ENCODE data around the gene KIR2DL4. TPM values are rescaled to one million over a fixed set of nuclear protein-coding genes. Genes with fewer than 3 reads are reported as not detected.

The KIR2DL4 gene
- total RNA-seq (2022; extraction: Qiagen RNA extraction; ENCODE audit: low read depth): not detected in 5 replicates

GRCh38 chr19:54803410-54803809 is at the start of gene KIR2DL4:
Gene KIR2DL4, plus strand, starts transcription at chr19:54803610. Its CDS starts 42 bp downstream, at chr19:54803652.

GRCh38 chr19:54769646-54770045 is 33.8 kb upstream of the KIR2DL4 start, which contains the start of gene KIR2DL1:
Gene KIR2DL1, plus strand, starts transcription at chr19:54769793. Its CDS starts 58 bp downstream, at chr19:54769851.

GRCh38 chr19:54816251-54816650 is 12.8 kb downstream of the KIR2DL4 start, which contains the start of gene KIR3DL1:
Gene KIR3DL1, plus strand, starts transcription at chr19:54816468.

GRCh38 chr19:54832496-54832895 is 29.1 kb downstream of the KIR2DL4 start, which contains the start of gene KIR2DS4:
Gene KIR2DS4, plus strand, starts transcription at chr19:54832676.

GRCh38 chr19:54850061-54850640 is 46.7 kb downstream of the KIR2DL4 start, which contains the start of gene KIR3DL2:
Gene KIR3DL2, plus strand, starts transcription at chr19:54850443. Its CDS starts 33 bp downstream, at chr19:54850476.

Other genes starting within 250 kb of the KIR2DL4 start
- 0.09 TPM in 1 of 5 replicates, not detected in the others for gene LILRA2, start 229.8 kb upstream of the KIR2DL4 start, total RNA-seq (2022; extraction: Qiagen RNA extraction; ENCODE audit: low read depth)
- gene LILRA1, start 210.0 kb upstream of the KIR2DL4 start, total RNA-seq (2022; extraction: Qiagen RNA extraction; ENCODE audit: low read depth): not detected in 5 replicates
- 0.07 TPM in 1 of 5 replicates, not detected in the others for gene LILRB1, start 173.1 kb upstream of the KIR2DL4 start, total RNA-seq (2022; extraction: Qiagen RNA extraction; ENCODE audit: low read depth)
- gene LILRB4, start 140.6 kb upstream of the KIR2DL4 start, total RNA-seq (2022; extraction: Qiagen RNA extraction; ENCODE audit: low read depth): not detected in 5 replicates
- gene KIR3DL3, start 79.2 kb upstream of the KIR2DL4 start, total RNA-seq (2022; extraction: Qiagen RNA extraction; ENCODE audit: low read depth): not detected in 5 replicates
- not detected in 5 replicates for gene KIR2DL3, start 65.1 kb upstream of the KIR2DL4 start, total RNA-seq (2022; extraction: Qiagen RNA extraction; ENCODE audit: low read depth)
- gene KIR2DL1, start 33.8 kb upstream of the KIR2DL4 start, total RNA-seq (2022; extraction: Qiagen RNA extraction; ENCODE audit: low read depth): not detected in 5 replicates
- not detected in 5 replicates for gene KIR3DL1, start 12.9 kb downstream of the KIR2DL4 start, total RNA-seq (2022; extraction: Qiagen RNA extraction; ENCODE audit: low read depth)
- not detected in 5 replicates for gene KIR2DS4, start 29.1 kb downstream of the KIR2DL4 start, total RNA-seq (2022; extraction: Qiagen RNA extraction; ENCODE audit: low read depth)
- gene KIR3DL2, start 46.8 kb downstream of the KIR2DL4 start, total RNA-seq (2022; extraction: Qiagen RNA extraction; ENCODE audit: low read depth): not detected in 5 replicates
- not detected in 5 replicates for gene FCAR, start 70.6 kb downstream of the KIR2DL4 start, total RNA-seq (2022; extraction: Qiagen RNA extraction; ENCODE audit: low read depth)
- not detected in 5 replicates for gene NCR1, start 102.5 kb downstream of the KIR2DL4 start, total RNA-seq (2022; extraction: Qiagen RNA extraction; ENCODE audit: low read depth)
- gene NLRP7, start 143.9 kb downstream of the KIR2DL4 start, total RNA-seq (2022; extraction: Qiagen RNA extraction; ENCODE audit: low read depth): 0.08 TPM in 1 of 5 replicates, not detected in the others
- gene NLRP2, start 162.8 kb downstream of the KIR2DL4 start, total RNA-seq (2022; extraction: Qiagen RNA extraction; ENCODE audit: low read depth): 22.7 to 28.3 TPM (median 27.2 TPM) in 5 replicates
- 0.13 to 0.46 TPM (median 0.19 TPM) in 3 of 5 replicates, not detected in the others for gene GP6, start 234.7 kb downstream of the KIR2DL4 start, total RNA-seq (2022; extraction: Qiagen RNA extraction; ENCODE audit: low read depth)

Data from A549 treated with ZK216348 at 1 μM for 4 hours (cell line).